ENCODE measurements around the gene ABI3BP. TPM values are rescaled to one million over a fixed set of nuclear protein-coding genes. Genes with fewer than 3 reads are reported as not detected.
A peak's percentile ranks its signal among the peaks of the same experiment; 100 is the strongest.
"Not testable (repeated sequence)": the region's sequence is repeated elsewhere in the genome, so short reads cannot be mapped to it uniquely, and the experiment has no call there.

Gene ABI3BP
- total and polyA plus RNA-seq, 2 experiments from 2014 or later, result 0.42 to 0.57 TPM

- not testable (repeated sequence) for H3K4me3 ChIP-seq; H3K27ac ChIP-seq (ENCODE audit: low read depth); H3K4me2 ChIP-seq; ATAC-seq; H3K4me1 Mint-ChIP-seq; H3K4me3 Mint-ChIP-seq; H3K79me2 ChIP-seq (replicated peaks; ENCODE audit: insufficient read depth); H3K36me3 Mint-ChIP-seq (ENCODE audit: low read depth); H3K36me3 ChIP-seq (ENCODE audit: insufficient read depth); H3K27me3 Mint-ChIP-seq (ENCODE audit: insufficient read depth, low read depth, poor library complexity); H3K27ac Mint-ChIP-seq; H2AFZ ChIP-seq; DNase-seq (ENCODE audit: low spot score); H4K20me1 ChIP-seq (replicated peaks; ENCODE audit: insufficient read depth); H3K9me3 Mint-ChIP-seq; H3K27me3 ChIP-seq (ENCODE audit: insufficient read depth); H3F3A ChIP-seq (replicated peaks; ENCODE audit: low read depth); H3K4me1 ChIP-seq (ENCODE audit: insufficient read depth); H3K9me2 ChIP-seq (ENCODE audit: insufficient read depth)
Measured at GRCh38 chr3:100946096-100946495, 47.1 kb downstream of the ABI3BP start.

DNA sequence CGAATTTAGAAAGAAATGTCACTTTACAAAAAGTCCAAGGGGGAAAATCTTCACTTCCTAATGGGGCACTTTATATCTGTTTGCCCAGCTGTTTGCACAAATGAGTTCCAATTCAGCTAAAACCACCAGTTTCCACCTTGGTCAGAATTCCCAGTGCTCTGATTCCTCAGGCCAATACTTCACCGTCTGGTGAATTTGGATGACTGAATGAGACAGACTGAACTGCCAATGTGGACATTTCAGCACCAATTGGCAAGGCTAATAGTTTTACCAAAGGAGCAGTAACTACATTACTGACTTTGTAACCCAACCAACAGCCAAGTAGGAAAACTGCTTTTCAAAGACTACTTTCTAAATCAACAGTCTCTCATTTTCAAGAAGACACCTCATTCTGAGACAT, 51.8 kb downstream of the ABI3BP start:
- Histone ChIP-seq H3K4me1 (ENCODE audit: insufficient read depth) (no peaks in the 10 kb centered on the region), H3K27ac (ENCODE audit: low read depth) (no peak overlapping the region), H3K4me2 (no peak overlapping the region), H3K27me3 (ENCODE audit: insufficient read depth) (no peaks in the 10 kb centered on the region), H2AFZ (peak overlapping the region; percentile 26; the same call in 1 of the 2 replicates), H3K9me2 (ENCODE audit: insufficient read depth) (no peaks in the 10 kb centered on the region), H3F3A (replicated peaks; ENCODE audit: low read depth) (no peaks in the 10 kb centered on the region), H3K79me2 (replicated peaks; ENCODE audit: insufficient read depth) (no peaks in the 10 kb centered on the region), H4K20me1 (replicated peaks; ENCODE audit: insufficient read depth) (no peaks in the 10 kb centered on the region), H3K4me3 (no peak overlapping the region), H3K36me3 (ENCODE audit: insufficient read depth) (no peaks in the 10 kb centered on the region)
- H3K4me1 Mint-ChIP-seq, result peaks cover 22% of the 10 kb centered on the region
- H3K4me3 Mint-ChIP-seq, result no peak overlapping the region
- DNase-seq (ENCODE audit: low spot score) (no peak), ATAC-seq (no peak)
- peaks cover 2% of the 10 kb centered on the region for H3K27me3 Mint-ChIP-seq (ENCODE audit: insufficient read depth, low read depth, poor library complexity)
- H3K9me3 Mint-ChIP-seq, result no peaks in the 10 kb centered on the region
- H3K27ac Mint-ChIP-seq, result no peak overlapping the region
- no peaks in the 10 kb centered on the region for H3K36me3 Mint-ChIP-seq (ENCODE audit: low read depth)
- TF ChIP-seq ZNF114 (CRISPR knock-in tag; IDR thresholded peaks at IDR 0.05) (no peak), CREB1 (CRISPR knock-in tag; IDR thresholded peaks at IDR 0.05; ENCODE audit: low read depth) (no peak), EZH2 (IDR thresholded peaks at IDR 0.05; ENCODE audit: low read depth, unreplicated experiment) (no peak), NANOG (IDR thresholded peaks at IDR 0.05; ENCODE audit: borderline replicate concordance) (no peak), JUNB (IDR thresholded peaks at IDR 0.05; ENCODE audit: unreplicated experiment) (no peak), STAT1 (IDR thresholded peaks at IDR 0.05; ENCODE audit: unreplicated experiment) (no peak), ZNF331 (CRISPR knock-in tag; IDR thresholded peaks at IDR 0.05; ENCODE audit: low read depth) (no peak), POLR2AphosphoS5 (IDR thresholded peaks at IDR 0.05; ENCODE audit: low read depth) (no peak), EZH2phosphoT487 (IDR thresholded peaks at IDR 0.05; ENCODE audit: unreplicated experiment) (no peak)
- TF ChIP-seq, protein P1, sequence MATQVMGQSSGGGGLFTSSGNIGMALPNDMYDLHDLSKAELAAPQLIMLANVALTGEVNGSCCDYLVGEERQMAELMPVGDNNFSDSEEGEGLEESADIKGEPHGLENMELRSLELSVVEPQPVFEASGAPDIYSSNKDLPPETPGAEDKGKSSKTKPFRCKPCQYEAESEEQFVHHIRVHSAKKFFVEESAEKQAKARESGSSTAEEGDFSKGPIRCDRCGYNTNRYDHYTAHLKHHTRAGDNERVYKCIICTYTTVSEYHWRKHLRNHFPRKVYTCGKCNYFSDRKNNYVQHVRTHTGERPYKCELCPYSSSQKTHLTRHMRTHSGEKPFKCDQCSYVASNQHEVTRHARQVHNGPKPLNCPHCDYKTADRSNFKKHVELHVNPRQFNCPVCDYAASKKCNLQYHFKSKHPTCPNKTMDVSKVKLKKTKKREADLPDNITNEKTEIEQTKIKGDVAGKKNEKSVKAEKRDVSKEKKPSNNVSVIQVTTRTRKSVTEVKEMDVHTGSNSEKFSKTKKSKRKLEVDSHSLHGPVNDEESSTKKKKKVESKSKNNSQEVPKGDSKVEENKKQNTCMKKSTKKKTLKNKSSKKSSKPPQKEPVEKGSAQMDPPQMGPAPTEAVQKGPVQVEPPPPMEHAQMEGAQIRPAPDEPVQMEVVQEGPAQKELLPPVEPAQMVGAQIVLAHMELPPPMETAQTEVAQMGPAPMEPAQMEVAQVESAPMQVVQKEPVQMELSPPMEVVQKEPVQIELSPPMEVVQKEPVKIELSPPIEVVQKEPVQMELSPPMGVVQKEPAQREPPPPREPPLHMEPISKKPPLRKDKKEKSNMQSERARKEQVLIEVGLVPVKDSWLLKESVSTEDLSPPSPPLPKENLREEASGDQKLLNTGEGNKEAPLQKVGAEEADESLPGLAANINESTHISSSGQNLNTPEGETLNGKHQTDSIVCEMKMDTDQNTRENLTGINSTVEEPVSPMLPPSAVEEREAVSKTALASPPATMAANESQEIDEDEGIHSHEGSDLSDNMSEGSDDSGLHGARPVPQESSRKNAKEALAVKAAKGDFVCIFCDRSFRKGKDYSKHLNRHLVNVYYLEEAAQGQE (IDR thresholded peaks at IDR 0.05; ENCODE audit: unreplicated experiment), result no peak
- TF ChIP-seq, protein P2, sequence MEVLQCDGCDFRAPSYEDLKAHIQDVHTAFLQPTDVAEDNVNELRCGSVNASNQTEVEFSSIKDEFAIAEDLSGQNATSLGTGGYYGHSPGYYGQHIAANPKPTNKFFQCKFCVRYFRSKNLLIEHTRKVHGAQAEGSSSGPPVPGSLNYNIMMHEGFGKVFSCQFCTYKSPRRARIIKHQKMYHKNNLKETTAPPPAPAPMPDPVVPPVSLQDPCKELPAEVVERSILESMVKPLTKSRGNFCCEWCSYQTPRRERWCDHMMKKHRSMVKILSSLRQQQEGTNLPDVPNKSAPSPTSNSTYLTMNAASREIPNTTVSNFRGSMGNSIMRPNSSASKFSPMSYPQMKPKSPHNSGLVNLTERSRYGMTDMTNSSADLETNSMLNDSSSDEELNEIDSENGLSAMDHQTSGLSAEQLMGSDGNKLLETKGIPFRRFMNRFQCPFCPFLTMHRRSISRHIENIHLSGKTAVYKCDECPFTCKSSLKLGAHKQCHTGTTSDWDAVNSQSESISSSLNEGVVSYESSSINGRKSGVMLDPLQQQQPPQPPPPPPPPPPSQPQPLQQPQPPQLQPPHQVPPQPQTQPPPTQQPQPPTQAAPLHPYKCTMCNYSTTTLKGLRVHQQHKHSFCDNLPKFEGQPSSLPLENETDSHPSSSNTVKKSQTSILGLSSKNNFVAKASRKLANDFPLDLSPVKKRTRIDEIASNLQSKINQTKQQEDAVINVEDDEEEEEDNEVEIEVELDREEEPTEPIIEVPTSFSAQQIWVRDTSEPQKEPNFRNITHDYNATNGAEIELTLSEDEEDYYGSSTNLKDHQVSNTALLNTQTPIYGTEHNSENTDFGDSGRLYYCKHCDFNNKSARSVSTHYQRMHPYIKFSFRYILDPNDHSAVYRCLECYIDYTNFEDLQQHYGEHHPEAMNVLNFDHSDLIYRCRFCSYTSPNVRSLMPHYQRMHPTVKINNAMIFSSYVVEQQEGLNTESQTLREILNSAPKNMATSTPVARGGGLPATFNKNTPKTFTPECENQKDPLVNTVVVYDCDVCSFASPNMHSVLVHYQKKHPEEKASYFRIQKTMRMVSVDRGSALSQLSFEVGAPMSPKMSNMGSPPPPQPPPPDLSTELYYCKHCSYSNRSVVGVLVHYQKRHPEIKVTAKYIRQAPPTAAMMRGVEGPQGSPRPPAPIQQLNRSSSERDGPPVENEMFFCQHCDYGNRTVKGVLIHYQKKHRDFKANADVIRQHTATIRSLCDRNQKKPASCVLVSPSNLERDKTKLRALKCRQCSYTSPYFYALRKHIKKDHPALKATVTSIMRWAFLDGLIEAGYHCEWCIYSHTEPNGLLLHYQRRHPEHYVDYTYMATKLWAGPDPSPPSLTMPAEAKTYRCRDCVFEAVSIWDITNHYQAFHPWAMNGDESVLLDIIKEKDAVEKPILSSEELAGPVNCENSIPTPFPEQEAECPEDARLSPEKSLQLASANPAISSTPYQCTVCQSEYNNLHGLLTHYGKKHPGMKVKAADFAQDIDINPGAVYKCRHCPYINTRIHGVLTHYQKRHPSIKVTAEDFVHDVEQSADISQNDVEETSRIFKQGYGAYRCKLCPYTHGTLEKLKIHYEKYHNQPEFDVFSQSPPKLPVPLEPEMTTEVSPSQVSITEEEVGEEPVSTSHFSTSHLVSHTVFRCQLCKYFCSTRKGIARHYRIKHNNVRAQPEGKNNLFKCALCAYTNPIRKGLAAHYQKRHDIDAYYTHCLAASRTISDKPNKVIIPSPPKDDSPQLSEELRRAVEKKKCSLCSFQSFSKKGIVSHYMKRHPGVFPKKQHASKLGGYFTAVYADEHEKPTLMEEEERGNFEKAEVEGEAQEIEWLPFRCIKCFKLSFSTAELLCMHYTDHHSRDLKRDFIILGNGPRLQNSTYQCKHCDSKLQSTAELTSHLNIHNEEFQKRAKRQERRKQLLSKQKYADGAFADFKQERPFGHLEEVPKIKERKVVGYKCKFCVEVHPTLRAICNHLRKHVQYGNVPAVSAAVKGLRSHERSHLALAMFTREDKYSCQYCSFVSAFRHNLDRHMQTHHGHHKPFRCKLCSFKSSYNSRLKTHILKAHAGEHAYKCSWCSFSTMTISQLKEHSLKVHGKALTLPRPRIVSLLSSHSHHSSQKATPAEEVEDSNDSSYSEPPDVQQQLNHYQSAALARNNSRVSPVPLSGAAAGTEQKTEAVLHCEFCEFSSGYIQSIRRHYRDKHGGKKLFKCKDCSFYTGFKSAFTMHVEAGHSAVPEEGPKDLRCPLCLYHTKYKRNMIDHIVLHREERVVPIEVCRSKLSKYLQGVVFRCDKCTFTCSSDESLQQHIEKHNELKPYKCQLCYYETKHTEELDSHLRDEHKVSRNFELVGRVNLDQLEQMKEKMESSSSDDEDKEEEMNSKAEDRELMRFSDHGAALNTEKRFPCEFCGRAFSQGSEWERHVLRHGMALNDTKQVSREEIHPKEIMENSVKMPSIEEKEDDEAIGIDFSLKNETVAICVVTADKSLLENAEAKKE (CRISPR knock-in tag; IDR thresholded peaks at IDR 0.05), result no peak
- TF ChIP-seq, protein P3, sequence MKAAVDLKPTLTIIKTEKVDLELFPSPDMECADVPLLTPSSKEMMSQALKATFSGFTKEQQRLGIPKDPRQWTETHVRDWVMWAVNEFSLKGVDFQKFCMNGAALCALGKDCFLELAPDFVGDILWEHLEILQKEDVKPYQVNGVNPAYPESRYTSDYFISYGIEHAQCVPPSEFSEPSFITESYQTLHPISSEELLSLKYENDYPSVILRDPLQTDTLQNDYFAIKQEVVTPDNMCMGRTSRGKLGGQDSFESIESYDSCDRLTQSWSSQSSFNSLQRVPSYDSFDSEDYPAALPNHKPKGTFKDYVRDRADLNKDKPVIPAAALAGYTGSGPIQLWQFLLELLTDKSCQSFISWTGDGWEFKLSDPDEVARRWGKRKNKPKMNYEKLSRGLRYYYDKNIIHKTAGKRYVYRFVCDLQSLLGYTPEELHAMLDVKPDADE (IDR thresholded peaks at IDR 0.05), result no peak

All from GM23338 (cell line).